WTC11 (cell line): Measurements from ENCODE around the gene SCN4A.

ENCODE experiments used
- NFYB ChIP-seq: sonication (generic); formaldehyde crosslinking; conservative IDR thresholded peaks from 2 replicates; pipeline ENCODE4 v1.8.0; 2022; ENCODE audit warnings: low read depth, missing genetic modification reagents
- SMAD4 ChIP-seq: sonication (generic); formaldehyde crosslinking; IDR thresholded peaks from 2 replicates; pipeline ENCODE4 v1.8.0; 2022; ENCODE audit warnings: mild to moderate bottlenecking, missing genetic modification reagents
- TEAD4 ChIP-seq: sonication (generic); formaldehyde crosslinking; IDR thresholded peaks from 2 replicates; pipeline ENCODE4 v1.8.0; 2022; ENCODE audit warnings: mild to moderate bottlenecking, missing genetic modification reagents
- ZNF121 ChIP-seq: sonication (generic); formaldehyde crosslinking; IDR thresholded peaks from 2 replicates; pipeline ENCODE4 v1.8.0; 2023; ENCODE audit warnings: missing genetic modification reagents
- TF ChIP-seq, protein P1 (sequence below): fragments of 200-600 bp; IDR thresholded peaks from 2 replicates; pipeline ENCODE4 v1.8.0; 2022; ENCODE audit warnings: antibody characterized with exemption

DNA sequence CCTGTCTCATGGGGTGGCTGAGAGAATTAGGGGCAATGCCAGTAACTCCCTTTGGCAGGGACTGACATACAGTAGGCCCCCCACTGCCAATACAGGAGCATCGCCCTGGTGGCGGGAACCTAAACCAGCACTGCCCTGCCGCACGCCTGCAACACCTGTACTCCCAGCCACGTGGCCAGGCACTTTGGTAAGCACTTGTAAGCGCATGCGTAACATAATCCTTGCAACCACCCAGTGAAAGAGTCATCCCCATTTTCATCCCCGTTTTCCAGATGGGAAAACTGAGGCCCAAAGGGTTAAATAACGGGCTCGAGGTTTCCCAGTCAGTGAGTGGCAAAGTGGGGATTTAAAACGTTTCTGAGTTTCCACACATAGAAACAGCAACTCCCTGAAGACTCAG, 17.5 kb downstream of the SCN4A start:
- TF ChIP-seq TEAD4 (CRISPR knock-in tag) = no peak
- TF ChIP-seq, protein P1, sequence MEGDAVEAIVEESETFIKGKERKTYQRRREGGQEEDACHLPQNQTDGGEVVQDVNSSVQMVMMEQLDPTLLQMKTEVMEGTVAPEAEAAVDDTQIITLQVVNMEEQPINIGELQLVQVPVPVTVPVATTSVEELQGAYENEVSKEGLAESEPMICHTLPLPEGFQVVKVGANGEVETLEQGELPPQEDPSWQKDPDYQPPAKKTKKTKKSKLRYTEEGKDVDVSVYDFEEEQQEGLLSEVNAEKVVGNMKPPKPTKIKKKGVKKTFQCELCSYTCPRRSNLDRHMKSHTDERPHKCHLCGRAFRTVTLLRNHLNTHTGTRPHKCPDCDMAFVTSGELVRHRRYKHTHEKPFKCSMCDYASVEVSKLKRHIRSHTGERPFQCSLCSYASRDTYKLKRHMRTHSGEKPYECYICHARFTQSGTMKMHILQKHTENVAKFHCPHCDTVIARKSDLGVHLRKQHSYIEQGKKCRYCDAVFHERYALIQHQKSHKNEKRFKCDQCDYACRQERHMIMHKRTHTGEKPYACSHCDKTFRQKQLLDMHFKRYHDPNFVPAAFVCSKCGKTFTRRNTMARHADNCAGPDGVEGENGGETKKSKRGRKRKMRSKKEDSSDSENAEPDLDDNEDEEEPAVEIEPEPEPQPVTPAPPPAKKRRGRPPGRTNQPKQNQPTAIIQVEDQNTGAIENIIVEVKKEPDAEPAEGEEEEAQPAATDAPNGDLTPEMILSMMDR = no peak
- no peak for TF ChIP-seq SMAD4 (CRISPR knock-in tag)
- no peak for TF ChIP-seq ZNF121
- no peak for TF ChIP-seq NFYB (CRISPR knock-in tag)
